SK-N-SH (cell line): ENCODE measurements around the gene CYSLTR2.
"Not testable (repeated sequence)": the region's sequence is repeated elsewhere in the genome, so short reads cannot be mapped to it uniquely, and the experiment has no call there.

Experiments
- CTCF ChIP-seq: fragments of 200-600 bp; sonication (generic); IDR thresholded peaks from 2 replicates; pipeline ENCODE4 v1.6.1; 2017; ENCODE audit warnings: antibody characterized with exemption, mild to moderate bottlenecking, moderate library complexity
- GATA2 ChIP-seq: sonication (generic); formaldehyde crosslinking; IDR thresholded peaks from 2 replicates; pipeline ENCODE4 v1.5.0; 2020; ENCODE audit warnings: mild to moderate bottlenecking, missing genetic modification reagents
- JUND ChIP-seq: IDR thresholded peaks from 2 replicates; pipeline ENCODE4 v1.4.0; 2012
- MAX ChIP-seq: IDR thresholded peaks from 2 replicates; pipeline ENCODE4 v1.4.0; 2012; ENCODE audit warnings: low read depth
- POLR2AphosphoS5 ChIP-seq: IDR thresholded peaks from 2 replicates; pipeline ENCODE4 v1.6.1; 2012; ENCODE audit warnings: low read depth, low read length
- RAD21 ChIP-seq: IDR thresholded peaks from 2 replicates; pipeline ENCODE4 v1.6.1; 2012; ENCODE audit warnings: mild to moderate bottlenecking, low read length
- RFX5 ChIP-seq: IDR thresholded peaks from 2 replicates; pipeline ENCODE4 v1.6.1; 2012; ENCODE audit warnings: mild to moderate bottlenecking, improper control_type of control experiment, low read length
- TAF1 ChIP-seq: IDR thresholded peaks from 2 replicates; pipeline ENCODE4 v1.6.1; 2012; ENCODE audit warnings: low read depth, mild to moderate bottlenecking, low read length, moderate library complexity, borderline replicate concordance
- TF ChIP-seq, protein P1 (sequence below): IDR thresholded peaks from 2 replicates; pipeline ENCODE4 v1.6.1; 2012; ENCODE audit warnings: mild to moderate bottlenecking, low read depth, low read length, moderate library complexity
- TF ChIP-seq, protein P2 (sequence below): IDR thresholded peaks from 2 replicates; pipeline ENCODE4 v1.4.0; 2012; ENCODE audit warnings: low read depth, borderline replicate concordance
- TF ChIP-seq, protein P3 (sequence below): fragments of 150-350 bp; IDR thresholded peaks from 2 replicates; pipeline ENCODE4 v1.6.1; 2017; ENCODE audit warnings: antibody characterized with exemption, low read length, low read depth, borderline replicate concordance

DNA sequence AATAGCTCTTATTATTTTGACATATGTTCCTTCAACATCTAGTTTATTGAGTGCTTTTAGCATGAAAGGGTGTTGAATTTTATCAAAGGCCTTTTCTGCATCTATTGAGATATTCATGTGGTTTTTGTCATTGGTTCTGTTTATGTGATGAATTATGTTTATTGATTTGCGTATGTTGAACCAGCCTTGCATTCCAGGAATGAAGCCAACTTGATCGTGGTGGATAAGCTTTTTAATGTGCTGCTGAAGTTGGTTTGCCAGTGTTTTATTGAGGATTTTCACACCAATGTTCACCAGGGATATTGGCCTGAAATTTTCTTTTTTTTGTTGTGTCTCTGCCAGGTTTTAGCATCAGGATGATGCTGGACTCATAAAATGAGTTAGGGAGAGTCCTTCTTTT lies 17.7 kb downstream of the CYSLTR2 start:
- TF ChIP-seq JUND; RAD21; GATA2 (CRISPR knock-in tag); RFX5; CTCF; TAF1; POLR2AphosphoS5; MAX: not testable (repeated sequence)
- TF ChIP-seq, protein P1, sequence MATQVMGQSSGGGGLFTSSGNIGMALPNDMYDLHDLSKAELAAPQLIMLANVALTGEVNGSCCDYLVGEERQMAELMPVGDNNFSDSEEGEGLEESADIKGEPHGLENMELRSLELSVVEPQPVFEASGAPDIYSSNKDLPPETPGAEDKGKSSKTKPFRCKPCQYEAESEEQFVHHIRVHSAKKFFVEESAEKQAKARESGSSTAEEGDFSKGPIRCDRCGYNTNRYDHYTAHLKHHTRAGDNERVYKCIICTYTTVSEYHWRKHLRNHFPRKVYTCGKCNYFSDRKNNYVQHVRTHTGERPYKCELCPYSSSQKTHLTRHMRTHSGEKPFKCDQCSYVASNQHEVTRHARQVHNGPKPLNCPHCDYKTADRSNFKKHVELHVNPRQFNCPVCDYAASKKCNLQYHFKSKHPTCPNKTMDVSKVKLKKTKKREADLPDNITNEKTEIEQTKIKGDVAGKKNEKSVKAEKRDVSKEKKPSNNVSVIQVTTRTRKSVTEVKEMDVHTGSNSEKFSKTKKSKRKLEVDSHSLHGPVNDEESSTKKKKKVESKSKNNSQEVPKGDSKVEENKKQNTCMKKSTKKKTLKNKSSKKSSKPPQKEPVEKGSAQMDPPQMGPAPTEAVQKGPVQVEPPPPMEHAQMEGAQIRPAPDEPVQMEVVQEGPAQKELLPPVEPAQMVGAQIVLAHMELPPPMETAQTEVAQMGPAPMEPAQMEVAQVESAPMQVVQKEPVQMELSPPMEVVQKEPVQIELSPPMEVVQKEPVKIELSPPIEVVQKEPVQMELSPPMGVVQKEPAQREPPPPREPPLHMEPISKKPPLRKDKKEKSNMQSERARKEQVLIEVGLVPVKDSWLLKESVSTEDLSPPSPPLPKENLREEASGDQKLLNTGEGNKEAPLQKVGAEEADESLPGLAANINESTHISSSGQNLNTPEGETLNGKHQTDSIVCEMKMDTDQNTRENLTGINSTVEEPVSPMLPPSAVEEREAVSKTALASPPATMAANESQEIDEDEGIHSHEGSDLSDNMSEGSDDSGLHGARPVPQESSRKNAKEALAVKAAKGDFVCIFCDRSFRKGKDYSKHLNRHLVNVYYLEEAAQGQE: not testable (repeated sequence)
- TF ChIP-seq, protein P2, sequence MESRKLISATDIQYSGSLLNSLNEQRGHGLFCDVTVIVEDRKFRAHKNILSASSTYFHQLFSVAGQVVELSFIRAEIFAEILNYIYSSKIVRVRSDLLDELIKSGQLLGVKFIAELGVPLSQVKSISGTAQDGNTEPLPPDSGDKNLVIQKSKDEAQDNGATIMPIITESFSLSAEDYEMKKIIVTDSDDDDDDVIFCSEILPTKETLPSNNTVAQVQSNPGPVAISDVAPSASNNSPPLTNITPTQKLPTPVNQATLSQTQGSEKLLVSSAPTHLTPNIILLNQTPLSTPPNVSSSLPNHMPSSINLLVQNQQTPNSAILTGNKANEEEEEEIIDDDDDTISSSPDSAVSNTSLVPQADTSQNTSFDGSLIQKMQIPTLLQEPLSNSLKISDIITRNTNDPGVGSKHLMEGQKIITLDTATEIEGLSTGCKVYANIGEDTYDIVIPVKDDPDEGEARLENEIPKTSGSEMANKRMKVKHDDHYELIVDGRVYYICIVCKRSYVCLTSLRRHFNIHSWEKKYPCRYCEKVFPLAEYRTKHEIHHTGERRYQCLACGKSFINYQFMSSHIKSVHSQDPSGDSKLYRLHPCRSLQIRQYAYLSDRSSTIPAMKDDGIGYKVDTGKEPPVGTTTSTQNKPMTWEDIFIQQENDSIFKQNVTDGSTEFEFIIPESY: not testable (repeated sequence)
- TF ChIP-seq, protein P3, sequence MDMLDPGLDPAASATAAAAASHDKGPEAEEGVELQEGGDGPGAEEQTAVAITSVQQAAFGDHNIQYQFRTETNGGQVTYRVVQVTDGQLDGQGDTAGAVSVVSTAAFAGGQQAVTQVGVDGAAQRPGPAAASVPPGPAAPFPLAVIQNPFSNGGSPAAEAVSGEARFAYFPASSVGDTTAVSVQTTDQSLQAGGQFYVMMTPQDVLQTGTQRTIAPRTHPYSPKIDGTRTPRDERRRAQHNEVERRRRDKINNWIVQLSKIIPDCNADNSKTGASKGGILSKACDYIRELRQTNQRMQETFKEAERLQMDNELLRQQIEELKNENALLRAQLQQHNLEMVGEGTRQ: not testable (repeated sequence)
